ENCODE data around the gene RASL10A.

The RASL10A gene

DNA sequence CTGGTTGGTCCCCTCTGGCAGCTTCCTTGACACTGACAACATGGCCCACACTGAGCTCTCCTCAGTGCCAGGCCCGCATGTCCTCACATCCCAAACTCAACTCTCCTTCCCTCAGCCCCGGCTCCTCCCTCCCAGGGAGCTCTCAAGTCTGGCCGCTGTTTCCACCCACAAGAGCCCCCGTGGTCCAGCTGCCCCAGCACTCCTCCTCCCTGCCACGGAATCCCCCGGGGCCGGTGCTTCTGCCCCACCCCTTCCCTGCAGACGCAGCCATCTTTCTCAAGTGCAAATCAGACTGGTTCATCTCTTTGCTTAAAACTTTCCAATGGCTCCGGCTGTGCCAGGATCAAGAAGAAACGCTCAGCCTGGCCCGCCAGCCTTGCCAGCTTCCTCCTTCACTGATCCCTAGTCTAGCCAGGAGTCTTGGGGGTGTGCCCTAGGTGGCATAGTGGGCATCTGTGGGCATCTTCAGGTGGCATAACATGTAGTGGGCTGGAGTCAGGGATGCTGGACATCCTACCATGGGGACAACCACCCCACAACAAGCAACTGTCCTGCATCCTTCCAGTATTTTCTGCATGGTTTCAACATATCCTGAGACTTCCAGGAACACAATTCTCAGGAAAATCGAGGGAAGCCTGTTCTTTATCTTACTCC, 22.3 kb upstream of the RASL10A start:
- no peak for DNase-seq

DNA sequence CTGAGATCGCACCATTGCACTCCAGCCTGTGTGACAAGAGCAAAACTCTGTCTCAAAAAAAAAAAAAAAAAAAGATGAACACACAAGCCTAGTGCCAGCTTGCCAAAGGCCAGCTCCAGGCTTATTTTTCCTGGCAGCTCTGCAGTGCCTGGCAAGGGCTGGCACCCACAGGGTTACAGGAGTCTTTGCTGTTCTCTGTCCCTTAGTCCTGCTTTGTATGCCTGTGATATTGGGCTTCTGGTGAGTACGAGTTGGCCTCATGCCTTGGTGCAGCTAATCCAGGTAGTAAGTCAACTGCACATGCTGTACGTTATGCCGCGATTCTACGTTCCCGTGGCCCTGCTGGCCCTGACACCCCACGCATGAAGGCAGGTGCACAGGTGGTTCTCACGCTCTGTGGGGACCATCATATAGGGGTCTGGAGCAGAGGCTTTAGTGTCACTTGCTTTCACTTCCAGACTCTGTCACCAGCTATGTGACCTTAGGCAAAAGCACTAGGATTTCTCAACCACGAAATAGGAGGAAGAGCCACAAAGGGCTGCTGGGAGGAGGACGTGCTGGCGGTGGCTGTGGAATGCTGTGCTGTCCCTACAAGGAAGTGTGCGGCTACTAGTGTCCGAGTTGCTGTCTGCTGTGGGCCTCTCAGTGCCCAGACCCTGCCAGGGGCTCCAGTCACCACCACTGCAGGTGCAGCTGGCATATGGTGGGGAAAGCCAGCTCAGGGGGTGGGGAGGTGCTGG, 21.4 kb upstream of the RASL10A start:
- no peak for DNase-seq

GRCh38 chr22:29335656-29336055, 20.2 kb upstream of the RASL10A start:
- DNase-seq: no peak

GRCh38 chr22:29334696-29335344, 19.3 kb upstream of the RASL10A start:
- no peak for DNase-seq

GRCh38 chr22:29334148-29334547, 18.7 kb upstream of the RASL10A start:
- DNase-seq: no peak

DNA sequence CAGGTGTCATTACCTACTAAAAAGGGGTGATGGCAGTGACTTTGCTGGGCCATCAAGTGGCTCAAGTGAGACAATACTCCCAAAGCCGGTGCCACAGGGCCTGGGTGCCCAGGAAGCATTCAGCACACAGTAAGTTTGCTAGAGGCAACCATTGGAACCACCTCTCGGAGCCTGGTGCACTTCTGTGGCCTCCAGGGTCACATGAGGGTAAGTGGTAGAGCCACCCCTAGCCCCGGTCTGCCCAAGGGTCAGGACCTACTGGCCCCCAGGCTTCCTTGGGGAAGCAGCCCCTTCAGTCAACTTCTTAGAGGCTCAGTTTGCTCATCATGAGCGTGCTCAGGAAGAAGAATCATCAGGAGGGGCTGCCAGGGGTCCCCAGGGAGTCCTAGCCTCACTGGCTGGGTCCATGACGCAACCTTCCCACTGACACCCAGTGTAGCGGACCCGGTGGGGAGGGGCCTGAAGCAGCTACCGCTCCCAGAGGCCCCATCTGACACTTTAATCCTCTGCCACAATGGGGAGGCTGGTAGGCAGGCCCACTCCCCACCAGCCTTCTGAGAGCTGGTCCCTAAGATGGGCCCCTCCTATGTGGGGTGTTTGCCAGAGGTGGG, 17.5 kb upstream of the RASL10A start:
- no peak for DNase-seq

DNA sequence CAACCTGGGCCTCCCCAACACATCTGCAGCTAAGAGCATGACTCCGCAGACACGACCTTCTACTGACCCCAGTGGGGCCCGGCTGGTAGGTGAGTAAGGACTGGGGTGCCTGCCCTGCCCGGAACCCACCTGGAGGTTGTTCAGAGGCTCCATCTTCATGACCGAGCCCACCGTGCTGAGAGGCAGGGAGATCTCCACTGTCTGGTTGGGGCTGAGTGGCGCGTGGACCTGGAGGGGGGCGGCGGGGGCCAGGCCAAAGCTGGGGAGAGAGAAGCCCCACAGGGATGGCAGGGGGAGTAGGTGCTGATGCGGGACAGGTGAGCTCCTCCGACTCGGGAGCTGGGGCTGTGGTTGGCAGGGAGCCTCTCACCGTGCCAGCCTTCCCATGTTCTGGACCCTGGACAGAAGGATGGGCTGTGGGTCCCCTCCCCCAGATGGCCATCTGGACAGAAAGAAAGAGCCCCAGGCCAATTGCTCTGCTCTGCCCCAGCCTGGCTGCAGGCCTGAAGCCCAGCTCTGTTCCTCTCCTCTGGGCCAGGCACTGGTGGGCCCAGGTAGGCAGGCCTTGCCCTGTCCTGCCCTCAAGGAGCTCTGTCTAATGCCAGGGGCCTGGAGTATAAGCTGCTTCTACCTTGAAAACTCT, 16.3 kb upstream of the RASL10A start:
- no peak for DNase-seq

- DNase-seq: no peak
These were observed 15.7 kb upstream of the RASL10A start for GRCh38 chr22:29331213-29331612.

DNA sequence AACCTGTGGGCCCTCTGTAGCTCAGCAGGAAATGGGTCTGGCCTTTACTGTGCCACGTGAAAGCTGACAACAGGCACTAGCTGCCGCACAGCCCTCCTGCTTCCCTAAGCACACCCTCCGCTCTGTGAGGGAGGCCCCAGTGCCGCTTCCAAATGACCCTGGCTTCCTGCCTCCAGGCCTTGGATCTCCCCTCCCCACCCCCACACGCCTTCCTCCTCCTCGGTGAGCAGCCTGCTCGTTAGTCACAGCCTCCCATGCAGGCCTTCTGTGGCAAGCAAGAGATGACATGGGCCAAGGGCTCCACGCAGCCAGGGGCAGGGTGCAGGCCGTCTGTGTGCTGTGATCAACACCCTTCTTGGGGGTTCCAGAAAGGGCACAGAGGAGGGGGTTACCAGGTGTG, 15.3 kb upstream of the RASL10A start:
- DNase-seq: no peak

DNA sequence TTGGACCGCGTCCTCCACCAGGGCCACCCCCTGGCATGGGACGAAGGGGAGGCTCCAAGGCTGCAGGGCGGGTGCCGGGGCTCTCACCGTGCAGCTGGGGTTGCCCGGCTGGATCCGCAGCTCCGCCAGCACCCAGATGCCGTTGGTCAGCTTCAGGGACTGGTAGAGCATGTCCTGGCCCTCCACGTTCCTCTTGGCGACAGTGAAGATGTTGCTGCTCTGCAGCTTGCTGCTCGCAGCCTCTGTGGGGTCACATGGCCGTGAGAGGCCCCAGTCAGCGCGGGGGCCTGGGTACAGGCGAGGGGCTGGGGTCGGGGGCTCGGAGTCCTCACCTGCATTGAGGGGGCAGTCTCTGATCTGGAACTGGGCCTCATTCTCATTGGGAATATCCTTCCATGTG, 14.8 kb upstream of the RASL10A start:
- no peak for DNase-seq

GRCh38 chr22:29329581-29329980, 14.1 kb upstream of the RASL10A start:
- no peak for DNase-seq

DNA sequence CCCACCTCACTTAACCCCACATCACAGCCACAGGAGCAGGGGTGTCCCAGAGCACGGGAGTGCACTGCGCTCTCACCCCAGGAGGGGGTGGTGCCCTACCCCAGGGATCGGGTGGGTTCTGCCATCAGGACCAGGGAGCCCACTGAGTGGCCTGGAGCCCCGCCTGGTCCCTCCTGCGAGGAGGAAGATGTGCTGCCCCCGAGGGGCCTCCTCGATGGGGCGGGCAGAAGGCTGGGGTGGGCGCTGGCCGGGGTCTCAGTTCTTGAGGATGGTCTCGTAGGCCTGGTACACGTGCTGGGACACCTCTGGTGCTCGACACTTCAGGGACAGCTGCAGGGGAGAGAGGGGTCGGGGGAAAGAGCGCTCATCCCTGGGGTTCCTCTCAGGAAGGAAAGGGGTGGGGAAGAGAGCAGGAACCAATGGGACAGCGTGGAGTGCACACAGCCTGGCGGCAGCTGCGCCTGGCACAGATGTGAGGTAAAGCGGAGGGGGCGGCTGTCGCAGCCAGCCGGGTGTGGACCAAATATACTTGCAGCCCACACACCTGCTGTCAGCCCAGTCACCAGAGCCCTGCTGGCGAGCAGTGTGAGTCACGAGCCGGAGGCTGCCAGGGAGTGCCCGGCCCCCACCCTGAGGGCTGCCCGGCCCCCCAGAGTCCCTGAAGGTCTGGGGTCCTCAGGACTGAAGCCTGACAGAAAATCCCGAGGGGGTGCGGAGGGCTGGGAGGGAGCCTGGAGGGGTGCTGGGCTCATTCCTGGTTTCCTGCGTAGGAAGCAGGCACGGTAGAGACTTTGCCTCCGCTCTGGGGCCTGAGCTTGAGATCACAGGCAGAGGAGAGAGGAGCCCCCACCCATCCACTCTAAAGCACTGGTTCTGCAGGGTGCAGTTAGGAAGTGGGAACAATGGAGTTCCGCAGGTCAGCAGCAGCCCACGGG, 13.3 kb upstream of the RASL10A start:
- no peak for DNase-seq

DNA sequence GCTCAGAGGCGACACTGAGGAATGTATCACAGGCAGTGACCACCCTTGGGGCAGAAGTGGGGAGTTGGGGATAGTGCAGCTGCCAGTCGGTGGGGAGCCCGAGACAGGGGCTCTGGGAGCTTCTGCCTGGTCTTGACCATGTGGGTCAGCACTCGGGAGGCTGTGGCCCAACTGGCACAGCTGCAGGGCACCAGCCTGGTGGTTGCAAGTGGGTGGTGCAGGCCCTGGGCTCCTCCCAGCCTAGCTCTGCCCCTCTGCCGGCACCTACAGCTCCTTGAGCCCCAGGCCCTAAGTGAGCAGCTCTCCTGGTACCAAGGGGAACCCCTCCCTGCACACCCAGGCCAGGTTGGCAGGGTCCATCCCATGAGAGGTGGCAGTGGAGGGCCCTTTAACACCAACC, 12.6 kb upstream of the RASL10A start:
- DNase-seq: no peak

DNA sequence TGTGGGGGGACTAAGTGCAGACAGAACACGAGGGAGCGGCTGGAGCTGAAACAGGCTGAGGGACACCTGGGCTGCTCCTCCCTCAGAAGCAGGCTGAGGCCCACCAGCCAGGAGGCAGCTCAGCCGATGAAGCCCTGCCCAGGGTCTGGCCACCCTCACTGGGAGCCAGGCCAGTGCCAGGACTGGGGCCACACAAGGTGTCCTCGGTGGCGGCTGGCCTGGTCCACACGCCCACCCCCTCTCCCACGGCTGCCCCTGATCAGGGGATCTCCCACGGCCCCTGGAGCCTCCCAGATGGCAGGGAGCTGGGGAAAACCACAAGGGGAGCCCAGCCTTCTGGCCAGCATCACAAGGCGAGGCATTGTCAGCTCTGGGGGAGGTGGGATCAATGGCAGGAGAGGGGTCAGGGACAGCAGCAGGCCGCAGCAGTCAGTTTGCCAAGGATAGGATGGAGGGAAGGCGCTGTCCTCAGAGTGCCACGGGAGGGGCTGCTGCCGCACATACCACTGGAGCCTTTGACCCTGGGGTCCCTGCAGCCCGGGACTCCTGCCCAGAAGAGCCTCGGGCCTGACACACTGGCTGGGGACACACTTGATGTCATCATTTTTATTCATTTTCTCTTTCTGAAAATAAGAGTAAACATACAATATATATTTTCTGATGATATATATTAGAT, 11.7 kb upstream of the RASL10A start:
- DNase-seq: no peak

- DNase-seq: no peak
These were observed 11.0 kb upstream of the RASL10A start for GRCh38 chr22:29326481-29326880.

DNA sequence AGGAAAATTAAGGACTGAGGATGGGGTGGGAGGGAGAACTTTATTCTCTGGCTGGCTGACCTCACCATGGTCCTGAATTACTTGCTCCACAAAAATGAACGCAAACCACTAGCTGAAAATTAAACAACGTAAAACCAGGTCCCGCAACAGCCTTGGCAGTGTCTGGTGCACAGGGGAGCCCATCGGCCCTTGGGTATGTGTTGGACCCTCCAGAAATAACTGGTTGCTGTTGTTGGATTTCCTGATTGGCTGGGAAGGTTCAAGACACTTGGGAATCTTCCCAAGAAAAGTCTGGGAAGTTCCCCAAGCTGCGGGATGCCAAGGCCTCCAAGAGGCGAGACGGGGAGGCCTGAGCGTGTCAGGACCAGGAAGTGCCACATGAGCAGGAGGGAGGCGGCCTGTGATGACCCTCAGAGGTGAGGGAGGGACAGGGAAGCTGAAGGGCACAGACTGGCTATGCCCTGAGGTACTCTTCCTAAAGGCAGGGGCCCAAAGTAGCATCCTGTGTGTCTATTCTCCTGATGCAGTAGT, 10.4 kb upstream of the RASL10A start:
- no peak for DNase-seq

DNA sequence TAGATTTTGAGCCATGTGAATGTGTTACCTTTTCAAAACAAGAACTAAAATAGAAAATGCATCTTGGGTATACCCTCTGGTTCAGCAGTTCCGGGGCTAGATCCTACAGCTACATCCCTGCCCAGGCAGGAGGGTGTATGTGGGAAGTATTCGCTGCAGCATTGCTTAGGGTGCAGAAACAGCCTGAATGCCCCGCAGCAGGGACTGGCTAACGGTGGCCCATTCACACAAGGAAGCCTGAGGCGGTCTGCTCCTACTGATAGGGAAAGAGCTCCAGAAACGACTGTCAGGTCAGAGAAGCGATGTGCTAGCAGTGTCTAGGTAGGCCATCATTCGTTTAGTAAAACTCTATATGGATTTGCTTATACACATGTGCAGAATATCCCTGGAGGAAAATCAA, 9.9 kb upstream of the RASL10A start:
- no peak for DNase-seq

- DNase-seq: no peak
These were observed 8.1 kb upstream of the RASL10A start for GRCh38 chr22:29323641-29324040.

DNA sequence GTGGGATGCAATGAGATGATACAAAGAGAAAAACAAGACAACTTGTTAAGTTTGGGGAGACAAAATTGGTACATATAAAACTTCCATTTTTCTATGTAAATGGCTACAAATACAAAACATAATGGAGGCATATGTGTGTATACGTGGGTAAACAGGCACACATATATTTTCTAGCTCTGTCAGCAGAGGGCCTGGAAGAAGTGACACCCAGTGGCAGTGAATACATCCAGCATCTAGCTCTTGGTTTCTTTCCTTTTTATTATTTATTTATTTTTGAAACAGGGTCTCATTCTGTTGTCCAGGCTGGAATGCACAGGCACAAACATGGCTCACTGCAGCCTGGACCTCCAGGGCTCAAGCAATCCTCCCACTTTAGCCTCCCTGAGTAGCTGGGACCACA, 5.0 kb upstream of the RASL10A start:
- DNase-seq: no peak

DNA sequence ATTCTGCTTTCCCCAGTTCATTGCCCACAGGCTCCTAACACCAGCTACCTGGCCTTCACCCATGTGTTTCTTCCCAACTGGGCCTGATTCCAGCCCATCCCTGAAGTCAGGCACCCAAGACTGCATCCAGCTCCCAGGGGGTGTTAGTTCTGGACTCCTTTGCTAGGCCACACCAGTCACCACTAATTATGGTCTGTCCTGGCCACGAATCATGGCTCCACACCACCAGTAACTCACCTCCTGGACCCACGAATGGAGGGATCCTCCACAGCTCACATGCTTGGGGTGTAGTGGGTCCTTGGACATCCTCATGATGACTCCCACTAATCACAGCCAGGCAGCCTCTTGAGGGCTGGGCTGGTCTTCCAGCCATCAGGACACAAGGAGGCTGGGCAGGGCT, 3.6 kb upstream of the RASL10A start:
- no peak for DNase-seq

- no peak for DNase-seq
These were observed 2.4 kb upstream of the RASL10A start for GRCh38 chr22:29317827-29318454.

Data from GDM1 (cell line).